ENCODE measurements around the gene TBC1D17. TPM values are rescaled to one million over a fixed set of nuclear protein-coding genes. Genes with fewer than 3 reads are reported as not detected.

The TBC1D17 gene
- total RNA-seq, 4 donors from 2014 or later = 56.4 to 93.4 (median 59.8) TPM

DNA sequence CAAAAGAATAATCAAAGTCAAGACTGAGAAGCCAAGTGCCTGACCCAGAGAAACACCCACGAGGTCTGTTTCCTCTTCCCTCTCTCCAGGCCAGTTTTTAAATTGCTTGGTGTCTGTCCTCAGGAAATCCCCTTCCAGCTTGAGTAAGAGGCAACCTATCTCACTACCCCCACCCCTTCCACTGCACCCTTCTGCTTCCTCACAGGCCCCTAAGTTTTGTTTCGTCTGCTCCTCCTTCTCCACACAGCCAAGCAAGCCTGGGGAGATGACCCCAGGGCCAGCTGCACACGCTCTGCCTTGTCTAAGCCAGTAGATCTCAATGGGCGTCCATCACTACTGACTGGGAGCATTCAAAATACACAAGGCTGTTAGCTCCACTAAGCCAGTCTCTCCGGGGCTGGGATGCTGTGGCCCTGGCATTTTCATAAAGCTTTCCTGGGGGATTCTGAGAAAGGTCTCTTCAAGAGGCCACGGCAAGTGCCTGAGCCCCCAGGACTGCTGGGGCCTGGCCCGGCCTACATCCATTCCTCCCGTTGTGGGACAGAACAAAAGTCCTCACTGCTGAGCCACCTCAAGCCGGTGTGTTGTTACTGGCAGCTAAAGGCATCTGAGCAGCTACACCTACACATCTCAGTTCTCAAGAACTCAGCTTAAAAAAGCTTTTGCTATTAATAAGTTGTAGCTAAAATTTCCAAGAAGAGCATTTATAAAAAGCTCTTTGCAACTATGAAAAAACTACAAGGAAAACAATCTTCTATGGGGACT, 34.1 kb downstream of the TBC1D17 start:
- no peak overlapping the region for H3K4me3 ChIP-seq (ENCODE audit: low read depth, poor library complexity, severe bottlenecking)
- WGBS, 2 donors = 57 to 64% methylated on average over 9 of the region's 9 CpGs
- no peak for TF ChIP-seq POLR2A (IDR thresholded peaks at IDR 0.05)
- TF ChIP-seq, protein P1, sequence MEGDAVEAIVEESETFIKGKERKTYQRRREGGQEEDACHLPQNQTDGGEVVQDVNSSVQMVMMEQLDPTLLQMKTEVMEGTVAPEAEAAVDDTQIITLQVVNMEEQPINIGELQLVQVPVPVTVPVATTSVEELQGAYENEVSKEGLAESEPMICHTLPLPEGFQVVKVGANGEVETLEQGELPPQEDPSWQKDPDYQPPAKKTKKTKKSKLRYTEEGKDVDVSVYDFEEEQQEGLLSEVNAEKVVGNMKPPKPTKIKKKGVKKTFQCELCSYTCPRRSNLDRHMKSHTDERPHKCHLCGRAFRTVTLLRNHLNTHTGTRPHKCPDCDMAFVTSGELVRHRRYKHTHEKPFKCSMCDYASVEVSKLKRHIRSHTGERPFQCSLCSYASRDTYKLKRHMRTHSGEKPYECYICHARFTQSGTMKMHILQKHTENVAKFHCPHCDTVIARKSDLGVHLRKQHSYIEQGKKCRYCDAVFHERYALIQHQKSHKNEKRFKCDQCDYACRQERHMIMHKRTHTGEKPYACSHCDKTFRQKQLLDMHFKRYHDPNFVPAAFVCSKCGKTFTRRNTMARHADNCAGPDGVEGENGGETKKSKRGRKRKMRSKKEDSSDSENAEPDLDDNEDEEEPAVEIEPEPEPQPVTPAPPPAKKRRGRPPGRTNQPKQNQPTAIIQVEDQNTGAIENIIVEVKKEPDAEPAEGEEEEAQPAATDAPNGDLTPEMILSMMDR (IDR thresholded peaks at IDR 0.05) = no peak
- DNase-seq (ENCODE audit: low spot score in 2 of 2) = no peak
- intact Hi-C loops (cut with DNase I; ENCODE audit: low total_unique reads) = no loop called here

DNA sequence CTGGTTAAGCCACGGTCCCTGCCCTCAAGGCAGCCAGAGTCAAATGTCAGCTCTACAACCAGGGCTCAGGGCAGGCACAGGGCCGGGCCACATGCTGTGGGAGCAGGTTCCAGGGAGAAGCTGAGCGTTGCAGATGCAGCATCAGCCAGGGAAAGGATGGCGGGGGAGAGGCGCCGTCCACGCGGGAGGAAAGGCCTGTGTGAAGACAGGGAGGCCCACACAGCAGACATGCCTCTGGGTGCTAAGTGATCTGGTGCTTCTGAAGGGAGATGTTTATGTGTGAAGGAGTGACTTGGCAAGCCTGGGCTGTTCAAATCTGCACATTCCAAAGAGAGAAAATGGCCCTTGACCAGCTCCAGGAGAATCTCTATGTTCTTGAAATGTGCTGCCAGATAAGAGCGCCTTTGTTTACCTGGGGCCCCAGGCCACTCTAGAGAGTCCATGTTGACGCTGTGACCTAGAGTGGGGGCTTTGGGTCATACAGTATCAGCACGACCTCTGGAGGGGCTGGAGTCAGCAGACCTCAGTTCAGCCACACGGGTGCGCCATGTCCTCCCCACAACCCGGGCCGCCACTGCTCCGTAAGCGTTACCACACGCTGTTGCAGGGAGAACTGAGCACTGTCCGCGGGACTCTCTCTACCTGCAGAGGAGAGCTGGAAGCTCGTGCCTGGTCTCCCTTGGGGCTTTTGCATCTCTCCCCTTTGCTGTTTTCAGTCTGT, 35.6 kb downstream of the TBC1D17 start:
- no peak overlapping the region for H3K4me3 ChIP-seq (ENCODE audit: low read depth, poor library complexity, severe bottlenecking)
- 84% methylated on average over 19 to 21 of the region's 21 CpGs for WGBS, 2 donors
- TF ChIP-seq, protein P1 (IDR thresholded peaks at IDR 0.05) = no peak
- TF ChIP-seq POLR2A (IDR thresholded peaks at IDR 0.05) = no peak
- DNase-seq (ENCODE audit: low spot score in 2 of 2) = no peak
- intact Hi-C loops (cut with DNase I; ENCODE audit: low total_unique reads) = no loop called here

DNA sequence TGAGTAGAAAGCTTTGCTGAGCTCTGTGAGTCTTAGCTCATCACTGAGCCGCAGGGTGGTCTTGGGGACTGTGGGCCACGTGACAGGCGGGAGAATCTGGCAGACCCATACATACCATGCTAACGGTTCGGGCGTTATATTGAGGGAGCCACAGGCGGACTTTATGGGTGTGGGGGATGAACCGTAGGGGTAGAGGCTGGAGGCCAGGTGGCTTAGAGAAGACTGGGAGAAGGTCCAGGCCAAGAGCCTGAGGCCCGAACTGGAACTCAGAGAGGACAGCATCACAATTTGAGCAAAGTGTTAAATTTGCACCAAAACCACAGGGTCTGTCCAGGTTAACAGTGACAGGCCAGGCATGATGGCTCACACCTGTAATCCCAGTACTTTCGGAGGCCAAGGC, 36.2 kb downstream of the TBC1D17 start:
- no peak overlapping the region for H3K4me3 ChIP-seq (ENCODE audit: low read depth, poor library complexity, severe bottlenecking)
- intact Hi-C loops (cut with DNase I; ENCODE audit: low total_unique reads) = no loop called here
- WGBS, 2 donors = 79 to 81% methylated on average over 10 of the region's 10 CpGs
- DNase-seq (ENCODE audit: low spot score in 2 of 2) = no peak
- no peak for TF ChIP-seq POLR2A (IDR thresholded peaks at IDR 0.05)
- TF ChIP-seq, protein P1 (IDR thresholded peaks at IDR 0.05) = no peak

DNA sequence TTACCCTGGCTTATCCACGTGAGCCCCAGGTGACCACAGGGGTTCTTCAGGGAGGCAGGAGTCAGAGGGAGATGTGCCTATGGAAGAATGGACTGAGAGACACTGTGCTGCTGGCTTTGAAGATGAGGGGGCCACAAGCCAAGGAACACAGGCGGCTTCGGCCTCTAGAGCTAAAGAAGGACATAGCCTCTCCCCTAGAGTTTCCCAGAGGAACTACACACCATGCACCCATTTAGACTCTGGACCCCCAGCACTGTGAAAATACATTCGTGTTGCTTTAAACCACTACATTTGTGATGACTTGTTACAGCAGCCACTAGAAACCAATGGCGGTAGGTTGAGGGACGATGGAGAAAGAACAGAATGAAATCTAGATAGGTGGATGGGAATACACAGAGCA, 37.8 kb downstream of the TBC1D17 start:
- DNase-seq (ENCODE audit: low spot score in 2 of 2) = no peak
- H3K4me3 ChIP-seq (ENCODE audit: low read depth, poor library complexity, severe bottlenecking) = no peak overlapping the region
- WGBS, 2 donors = 96 to 98% methylated on average over 6 of the region's 6 CpGs
- intact Hi-C loops (cut with DNase I; ENCODE audit: low total_unique reads) = no loop called here
- no peak for TF ChIP-seq POLR2A (IDR thresholded peaks at IDR 0.05)
- TF ChIP-seq, protein P1 (IDR thresholded peaks at IDR 0.05) = no peak

DNA sequence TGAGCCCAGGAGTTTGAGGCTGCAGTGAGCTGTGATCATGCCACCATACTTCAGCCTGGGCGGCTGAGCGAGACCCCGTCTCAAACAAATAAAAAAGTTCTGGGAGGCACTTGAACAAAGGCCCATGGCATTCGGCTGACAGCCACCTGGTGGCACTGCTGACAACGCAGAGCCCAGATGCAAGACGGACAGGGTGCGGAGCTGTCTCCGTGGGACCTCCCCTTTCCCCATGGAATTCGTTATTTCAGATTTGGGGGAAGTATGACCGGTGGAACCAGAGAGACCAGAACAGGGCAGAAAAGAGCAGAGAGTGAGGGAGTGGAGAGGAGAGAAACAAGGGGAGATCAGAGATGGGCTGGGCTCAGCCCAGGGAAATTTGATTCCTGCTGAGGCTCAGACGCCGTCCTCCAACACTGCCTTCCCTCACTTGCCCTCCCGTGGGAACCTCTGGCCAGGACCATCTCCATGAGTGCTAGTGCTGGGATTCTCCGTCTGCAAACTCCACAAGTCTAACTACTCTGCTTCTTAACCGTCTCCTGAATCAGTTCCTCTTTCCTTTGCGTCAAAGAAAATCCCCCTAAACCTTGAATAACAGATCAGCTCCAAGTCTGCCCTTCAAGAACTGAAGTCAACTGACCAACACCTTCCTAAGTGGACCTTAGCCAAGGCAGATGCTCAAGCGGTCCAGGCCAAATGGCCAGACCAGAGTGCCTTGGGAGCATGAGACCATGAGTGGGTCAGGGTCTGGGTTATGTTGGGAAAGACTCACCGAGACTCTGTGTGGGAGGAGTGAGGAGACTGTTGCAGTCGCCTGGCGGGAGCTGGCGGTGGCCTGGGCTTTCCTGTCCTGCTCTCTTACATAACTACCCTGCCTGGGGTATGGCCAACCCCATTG, 39.6 kb downstream of the TBC1D17 start:
- no peak for DNase-seq (ENCODE audit: low spot score in 2 of 2)
- intact Hi-C loops (cut with DNase I; ENCODE audit: low total_unique reads) = no loop called here
- H3K4me3 ChIP-seq (ENCODE audit: low read depth, poor library complexity, severe bottlenecking) = no peak overlapping the region
- 84 to 86% methylated on average over 21 of the region's 21 CpGs for WGBS, 2 donors
- TF ChIP-seq POLR2A (IDR thresholded peaks at IDR 0.05) = no peak
- TF ChIP-seq, protein P1 (IDR thresholded peaks at IDR 0.05) = no peak
